ENCODE data around the gene RYR3.

DNA sequence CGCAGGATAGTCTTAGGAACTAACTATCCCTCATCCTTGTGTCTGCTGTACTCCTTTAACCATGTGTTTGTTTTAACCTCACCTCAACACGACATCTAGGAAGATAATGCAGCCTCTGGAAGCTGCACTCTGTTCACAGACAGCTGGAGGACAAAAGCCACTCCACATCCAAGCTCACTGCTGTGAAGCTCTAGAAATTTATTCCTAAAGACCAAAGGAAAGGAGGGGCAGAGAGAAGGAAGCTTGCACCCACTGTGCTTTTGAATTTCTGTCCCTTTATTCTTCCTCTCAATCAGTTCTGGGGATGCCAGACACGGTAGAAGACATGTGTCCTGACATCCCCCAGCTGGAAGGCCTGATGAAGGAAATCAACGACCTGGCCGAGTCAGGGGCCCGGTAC is 474.6 kb downstream of the RYR3 start:
- TF ChIP-seq, protein P1, sequence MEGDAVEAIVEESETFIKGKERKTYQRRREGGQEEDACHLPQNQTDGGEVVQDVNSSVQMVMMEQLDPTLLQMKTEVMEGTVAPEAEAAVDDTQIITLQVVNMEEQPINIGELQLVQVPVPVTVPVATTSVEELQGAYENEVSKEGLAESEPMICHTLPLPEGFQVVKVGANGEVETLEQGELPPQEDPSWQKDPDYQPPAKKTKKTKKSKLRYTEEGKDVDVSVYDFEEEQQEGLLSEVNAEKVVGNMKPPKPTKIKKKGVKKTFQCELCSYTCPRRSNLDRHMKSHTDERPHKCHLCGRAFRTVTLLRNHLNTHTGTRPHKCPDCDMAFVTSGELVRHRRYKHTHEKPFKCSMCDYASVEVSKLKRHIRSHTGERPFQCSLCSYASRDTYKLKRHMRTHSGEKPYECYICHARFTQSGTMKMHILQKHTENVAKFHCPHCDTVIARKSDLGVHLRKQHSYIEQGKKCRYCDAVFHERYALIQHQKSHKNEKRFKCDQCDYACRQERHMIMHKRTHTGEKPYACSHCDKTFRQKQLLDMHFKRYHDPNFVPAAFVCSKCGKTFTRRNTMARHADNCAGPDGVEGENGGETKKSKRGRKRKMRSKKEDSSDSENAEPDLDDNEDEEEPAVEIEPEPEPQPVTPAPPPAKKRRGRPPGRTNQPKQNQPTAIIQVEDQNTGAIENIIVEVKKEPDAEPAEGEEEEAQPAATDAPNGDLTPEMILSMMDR (conservative IDR thresholded peaks at IDR 0.05; ENCODE audit: low read depth, low read length), result no peak
- no peak for TF ChIP-seq EZH2 (IDR thresholded peaks at IDR 0.05; ENCODE audit: low read length, unreplicated experiment)
